K562 (cell line): Measurements from ENCODE around the gene TAS1R3. TPM values are rescaled to one million over a fixed set of nuclear protein-coding genes. Genes with fewer than 3 reads are reported as not detected.

Experiments used
- CREBBP ChIP-seq: IDR thresholded peaks from one replicate; pipeline ENCODE4 v1.6.1; 2012; ENCODE audit warnings: low read depth, mild to moderate bottlenecking, control low read depth, inconsistent platforms, low read length
- CUX1 ChIP-seq: fragments of 200-800 bp; sonication (Bioruptor generic); IDR thresholded peaks from 2 replicates; pipeline ENCODE4 v1.6.1; 2016; ENCODE audit warnings: missing genetic modification characterization, missing compliant biosample characterization
- E4F1 ChIP-seq: fragments of 250-450 bp; sonication (Bioruptor Pico); IDR thresholded peaks from 2 replicates; pipeline ENCODE4 v1.5.0; 2021; ENCODE audit warnings: mild to moderate bottlenecking, borderline replicate concordance
- GATAD2A ChIP-seq: fragments of 450-650 bp; IDR thresholded peaks from 2 replicates; pipeline ENCODE4 v1.6.1; 2017
- HDAC3 ChIP-seq: fragments of 450-650 bp; IDR thresholded peaks from 2 replicates; pipeline ENCODE4 v1.6.1; 2018; ENCODE audit warnings: borderline replicate concordance, mild to moderate bottlenecking, moderate library complexity; ENCODE audit not compliant: partially characterized antibody
- MTA3 ChIP-seq: fragments of 450-650 bp; formaldehyde crosslinking; IDR thresholded peaks from 2 replicates; pipeline ENCODE4 v1.6.1; 2017; ENCODE audit warnings: mild to moderate bottlenecking, borderline replicate concordance
- POLR2G ChIP-seq: fragments of 200-400 bp; formaldehyde crosslinking; IDR thresholded peaks from 2 replicates; pipeline ENCODE4 v1.6.1; 2017; ENCODE audit warnings: low read depth, mild to moderate bottlenecking, antibody characterized with exemption, low read length, moderate library complexity
- SIN3A ChIP-seq, 2 experiments: fragments of 150-350 bp in 1 of 2; IDR thresholded peaks; 2 replicates each; pipeline ENCODE4 v1.6.1; 2011 to 2016; ENCODE audit warnings: borderline replicate concordance in 2 of 2, low read depth in 2 of 2, low read length in 2 of 2, mild to moderate bottlenecking in 2 of 2, moderate library complexity in 2 of 2; ENCODE audit not compliant: control insufficient read depth in 1 of 2
- TAF9B ChIP-seq: fragments of 450-650 bp; IDR thresholded peaks from 2 replicates; pipeline ENCODE4 v1.6.1; 2018; ENCODE audit warnings: mild to moderate bottlenecking; ENCODE audit not compliant: partially characterized antibody
- ZNF253 ChIP-seq: fragments of 250-450 bp; sonication (Bioruptor Pico); conservative IDR thresholded peaks from 2 replicates; pipeline ENCODE4 v1.6.1; 2021; ENCODE audit warnings: mild to moderate bottlenecking
- ZNF778 ChIP-seq: fragments of 450-650 bp; formaldehyde crosslinking; IDR thresholded peaks from 2 replicates; pipeline ENCODE4 v1.4.0; 2020; ENCODE audit warnings: mild to moderate bottlenecking, moderate library complexity
- polyA plus RNA-seq, 8 experiments: library from polyadenylated mRNA; depleted of rRNA in 4 of 8; stranded (reverse) in 5 of 8; unstranded in 3 of 8; fragments of >200 nt; fragmentation: Nextera tagmentation in 2 of 8; fragmentation: Illumina TruSeq in 1 of 8; extraction: Ambion mirVana in 2 of 8; extraction: Trizol in 1 of 8; gene quantifications; 2 replicates each; pipeline versions ENCODE4 v1.2.1 to v1.2.3, GENCODE V29; 2011 to 2014; ENCODE audit warnings: inconsistent platforms in 1 of 8, missing spikeins in 1 of 8
- total RNA-seq, 7 experiments: library from RNA; depleted of rRNA in 6 of 7; stranded (reverse); fragments of >200 nt in 6 of 7; fragmentation: Illumina TruSeq in 2 of 7; extraction: Trizol in 2 of 7; gene quantifications; 2 replicates each; pipeline versions ENCODE4 v1.2.1 to v1.2.3, GENCODE V29; 2011 to 2021; ENCODE audit warnings: low replicate concordance in 1 of 7
- TF ChIP-seq, protein P1 (sequence below): fragments of 450-650 bp; formaldehyde crosslinking; IDR thresholded peaks from 2 replicates; pipeline ENCODE4 v1.4.0; 2020; ENCODE audit warnings: mild to moderate bottlenecking, moderate library complexity

Gene TAS1R3
- total and polyA plus RNA-seq, 9 of the 15 experiments (the other 6 are each of a cell fraction or from before 2014, with no cell fraction given), result 0.07 to 0.13 TPM; not detected in 7

- TF ChIP-seq POLR2G, result 0 out of 2 replicates have a peak, but pooled peaks have one; percentile 13
- 0 out of 4 replicates have a peak, but pooled peaks of 1 of the 2 experiments have one; percentile 7 for TF ChIP-seq SIN3A (IDR thresholded peaks at IDR 0.05; ENCODE audit: borderline replicate concordance in 2 of 2, control insufficient read depth in 1 of 2, low read depth in 2 of 2, low read length in 2 of 2)
- TF ChIP-seq MTA3, result no peak
- TF ChIP-seq CUX1 (CRISPR knock-in tag), result no peak
- TF ChIP-seq ZNF778 (CRISPR knock-in tag), result no peak
- TF ChIP-seq HDAC3, result no peak
- no peak for TF ChIP-seq TAF9B
- TF ChIP-seq GATAD2A, result no peak
- no peak for TF ChIP-seq ZNF253 (CRISPR knock-in tag)
- TF ChIP-seq, protein P1, sequence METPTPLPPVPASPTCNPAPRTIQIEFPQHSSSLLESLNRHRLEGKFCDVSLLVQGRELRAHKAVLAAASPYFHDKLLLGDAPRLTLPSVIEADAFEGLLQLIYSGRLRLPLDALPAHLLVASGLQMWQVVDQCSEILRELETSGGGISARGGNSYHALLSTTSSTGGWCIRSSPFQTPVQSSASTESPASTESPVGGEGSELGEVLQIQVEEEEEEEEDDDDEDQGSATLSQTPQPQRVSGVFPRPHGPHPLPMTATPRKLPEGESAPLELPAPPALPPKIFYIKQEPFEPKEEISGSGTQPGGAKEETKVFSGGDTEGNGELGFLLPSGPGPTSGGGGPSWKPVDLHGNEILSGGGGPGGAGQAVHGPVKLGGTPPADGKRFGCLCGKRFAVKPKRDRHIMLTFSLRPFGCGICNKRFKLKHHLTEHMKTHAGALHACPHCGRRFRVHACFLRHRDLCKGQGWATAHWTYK, result peak; percentile 73; the same call in 1 of the 2 replicates
- no peak for TF ChIP-seq CREBBP
- TF ChIP-seq E4F1 (CRISPR knock-in tag), result no peak
Observed at GRCh38 chr1:1292851-1293250, 38.2 kb upstream of the TAS1R3 start (continued).
